Right renal cortex interstitium (tissue), 3 donors: ENCODE measurements around the gene RHOT1. TPM values are rescaled to one million over a fixed set of nuclear protein-coding genes. Genes with fewer than 3 reads are reported as not detected.
"Not testable (repeated sequence)": the region's sequence is repeated elsewhere in the genome, so short reads cannot be mapped to it uniquely, and the experiment has no call there.

Experiments used
- DNase-seq, 3 donors: peaks; one replicate each; pipeline ENCODE4 v3.0.0-alpha.2; 2013; ENCODE audit warnings: low read depth in 3 of 3, low spot score in 2 of 3
- polyA plus RNA-seq, 3 donors: library from polyadenylated mRNA; unstranded; fragments of 120-200 nt; gene quantifications; one replicate each; pipeline ENCODE4 v1.2.1, GENCODE V29; 2013; ENCODE audit not compliant: insufficient read length in 3 of 3

Gene RHOT1
- polyA plus RNA-seq, 3 donors: 55.6 to 62.3 (median 59.7) TPM

DNA sequence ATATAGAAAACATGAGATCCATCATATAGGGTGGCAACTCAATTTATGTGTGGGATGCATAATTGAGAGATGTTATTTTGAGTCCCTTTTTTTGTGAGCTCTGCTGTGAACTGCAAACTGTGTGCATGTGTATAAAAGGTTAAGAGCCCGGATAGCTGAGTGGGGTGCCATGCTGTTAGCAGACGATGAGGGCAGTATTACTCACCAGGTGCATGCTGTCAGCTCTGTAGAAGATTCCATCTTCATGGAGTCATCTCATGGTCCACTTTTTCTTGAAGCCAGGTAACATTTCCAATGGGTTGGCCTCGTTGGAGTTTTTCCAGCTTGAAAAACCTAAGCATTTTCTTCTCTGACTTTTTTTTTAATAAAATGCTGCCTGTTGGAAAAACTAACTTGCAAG, 80.3 kb downstream of the RHOT1 start:
- DNase-seq: no peak

DNA sequence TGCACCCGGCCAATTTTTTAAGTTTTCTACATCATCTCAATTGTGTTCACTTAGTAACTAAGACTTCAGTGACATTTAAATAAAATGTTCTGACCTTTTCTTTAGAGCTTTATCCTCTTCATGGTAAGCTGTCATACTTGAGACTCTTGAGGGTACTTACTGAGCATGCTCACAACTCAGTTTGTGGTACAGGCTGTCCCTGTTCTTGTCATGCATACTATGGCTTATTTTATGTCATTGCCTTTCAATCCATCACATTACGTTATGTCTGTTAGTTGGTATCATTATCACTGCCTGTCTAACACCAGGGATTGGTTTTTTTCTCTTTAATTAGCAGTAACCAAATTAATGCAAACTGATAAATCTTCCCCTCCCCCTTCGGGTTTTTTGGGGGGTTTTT, 81.4 kb downstream of the RHOT1 start:
- no peak for DNase-seq

DNA sequence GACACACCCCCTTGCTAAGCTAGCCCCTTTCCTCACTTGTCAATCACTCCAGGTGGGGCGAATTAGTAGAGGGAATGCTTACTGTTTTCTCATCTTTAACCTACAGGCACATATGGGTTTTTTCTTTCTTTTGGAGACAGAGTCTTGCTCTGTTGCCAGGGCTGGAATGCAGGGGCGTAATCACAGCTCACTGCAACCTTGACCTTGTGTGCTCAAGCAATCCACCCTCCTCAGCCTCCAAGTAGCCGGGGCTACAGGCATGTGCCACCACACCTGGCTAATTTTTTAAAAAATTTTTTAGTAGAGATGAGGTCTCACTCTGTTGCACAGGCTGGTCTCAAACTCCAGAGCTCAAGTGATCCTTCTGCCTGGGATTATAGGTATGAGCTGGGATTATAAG, 84.6 kb downstream of the RHOT1 start:
- DNase-seq: no peak

- DNase-seq: no peak
Observed at GRCh38 chr17:32227910-32228309, 85.6 kb downstream of the RHOT1 start.

DNA sequence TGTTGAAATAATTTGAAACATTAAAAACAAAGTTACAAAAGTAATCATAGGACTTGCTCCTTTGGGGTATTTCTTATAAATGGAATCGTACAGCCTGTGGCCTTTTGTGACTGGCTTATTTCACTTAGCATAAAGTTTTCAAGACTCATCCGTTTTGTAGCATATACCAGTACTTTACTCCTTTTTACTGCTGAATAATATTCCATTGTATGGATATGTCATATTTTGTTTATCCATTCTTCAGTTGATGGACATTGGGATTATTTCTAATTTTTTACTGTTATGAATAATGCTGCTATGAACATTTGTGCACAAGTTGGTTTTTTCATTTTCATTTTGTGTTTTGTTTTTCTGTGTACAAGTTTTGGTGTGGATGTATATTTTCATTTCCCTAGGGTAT, 93.3 kb downstream of the RHOT1 start:
- DNase-seq: no peak

DNA sequence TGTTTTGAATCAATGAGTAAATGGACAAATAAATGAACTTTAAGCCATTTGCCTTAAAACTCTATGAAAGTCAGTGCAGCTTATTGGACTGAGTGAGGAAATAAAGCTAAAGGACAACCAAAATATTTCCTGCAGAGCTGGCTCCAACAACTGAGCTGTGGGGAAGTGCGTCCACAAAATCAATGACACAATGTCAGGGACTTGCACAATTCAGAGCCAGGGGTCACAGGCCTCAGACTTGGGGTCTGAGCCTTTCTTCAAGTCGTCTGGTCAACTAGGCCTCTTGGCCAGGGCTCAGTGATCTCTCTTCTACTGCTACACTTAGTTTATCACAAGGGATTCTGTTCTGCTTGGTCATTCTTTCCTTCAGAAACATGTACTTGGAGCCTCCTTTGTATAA, 97.2 kb downstream of the RHOT1 start:
- DNase-seq: no peak

- no peak for DNase-seq
Observed at GRCh38 chr17:32240750-32241149, 98.4 kb downstream of the RHOT1 start.

DNA sequence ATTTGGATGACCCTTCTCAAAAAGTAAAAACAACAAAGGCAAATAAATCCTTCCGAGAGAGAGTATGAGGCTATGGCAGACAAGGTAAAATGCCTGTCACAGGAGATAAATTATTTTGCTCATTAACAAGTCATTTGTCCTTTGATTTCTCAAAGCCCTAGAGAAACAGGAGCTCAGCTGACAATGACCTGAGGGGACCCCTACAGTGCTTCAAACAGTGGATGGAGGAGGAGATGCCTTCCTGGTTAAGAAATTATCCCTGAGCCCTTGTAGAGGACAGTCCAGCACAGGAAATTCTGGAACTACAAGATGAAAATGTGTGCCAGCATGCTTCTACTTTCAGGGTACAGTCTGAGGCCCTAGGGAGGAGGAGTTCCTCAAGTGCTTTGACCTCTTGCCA, 99.3 kb downstream of the RHOT1 start:
- no peak for DNase-seq

DNA sequence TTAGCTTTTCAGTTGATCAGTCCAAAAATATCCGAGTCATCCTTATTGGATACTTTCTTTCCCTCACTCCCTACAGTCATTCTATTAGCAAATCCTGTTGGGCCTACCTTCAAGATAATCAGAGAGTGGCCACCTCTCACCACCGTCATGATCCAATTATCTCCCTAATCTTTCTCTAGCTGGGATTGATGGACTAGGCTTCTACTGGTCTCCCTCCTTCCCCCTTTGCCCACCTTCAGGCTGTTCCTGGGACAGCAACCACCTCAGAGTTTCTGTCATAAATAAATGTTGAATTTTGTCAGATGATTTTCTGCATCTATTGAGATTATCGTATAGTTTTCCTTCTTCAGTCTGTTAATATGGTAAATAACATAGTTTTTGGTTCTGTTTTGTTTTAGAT, 107.2 kb downstream of the RHOT1 start:
- no peak for DNase-seq

GRCh38 chr17:32253117-32253611, 110.9 kb downstream of the RHOT1 start:
- DNase-seq: no peak

DNA sequence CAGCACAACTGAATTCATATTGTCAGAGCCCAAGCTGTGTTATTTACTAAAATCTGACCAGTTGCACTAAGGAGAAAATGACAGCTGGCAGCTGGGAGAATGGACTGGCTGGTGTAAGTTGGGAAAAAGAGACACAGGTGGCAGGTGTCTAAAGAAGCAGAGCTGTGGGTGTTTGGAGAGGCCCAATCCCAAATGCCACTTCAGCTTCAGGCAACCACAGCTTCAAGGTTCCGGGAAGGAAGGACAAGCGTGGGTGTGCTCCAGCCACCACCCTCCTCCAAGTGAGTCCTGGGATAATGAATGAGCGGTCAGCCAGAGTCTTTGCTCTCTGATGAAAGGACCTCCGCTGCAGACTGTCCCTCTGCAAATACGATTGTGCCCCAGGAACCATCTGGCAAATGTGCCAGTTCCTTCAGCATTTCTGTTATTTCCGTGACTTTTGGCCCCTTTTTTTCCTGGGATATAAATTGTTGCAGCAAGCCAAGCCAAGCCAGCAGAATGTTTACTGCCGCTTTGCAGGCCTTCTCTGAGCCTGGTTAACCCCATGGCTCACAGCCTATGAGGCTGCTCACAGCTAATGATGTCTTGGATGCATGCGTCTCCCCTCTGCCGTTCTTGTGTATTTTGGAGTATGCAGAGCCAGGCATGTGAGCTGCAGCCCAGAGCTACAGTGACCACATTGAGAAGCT, 113.9 kb downstream of the RHOT1 start:
- no peak for DNase-seq

- no peak for DNase-seq
Observed at GRCh38 chr17:32256701-32257019, 114.4 kb downstream of the RHOT1 start.

DNA sequence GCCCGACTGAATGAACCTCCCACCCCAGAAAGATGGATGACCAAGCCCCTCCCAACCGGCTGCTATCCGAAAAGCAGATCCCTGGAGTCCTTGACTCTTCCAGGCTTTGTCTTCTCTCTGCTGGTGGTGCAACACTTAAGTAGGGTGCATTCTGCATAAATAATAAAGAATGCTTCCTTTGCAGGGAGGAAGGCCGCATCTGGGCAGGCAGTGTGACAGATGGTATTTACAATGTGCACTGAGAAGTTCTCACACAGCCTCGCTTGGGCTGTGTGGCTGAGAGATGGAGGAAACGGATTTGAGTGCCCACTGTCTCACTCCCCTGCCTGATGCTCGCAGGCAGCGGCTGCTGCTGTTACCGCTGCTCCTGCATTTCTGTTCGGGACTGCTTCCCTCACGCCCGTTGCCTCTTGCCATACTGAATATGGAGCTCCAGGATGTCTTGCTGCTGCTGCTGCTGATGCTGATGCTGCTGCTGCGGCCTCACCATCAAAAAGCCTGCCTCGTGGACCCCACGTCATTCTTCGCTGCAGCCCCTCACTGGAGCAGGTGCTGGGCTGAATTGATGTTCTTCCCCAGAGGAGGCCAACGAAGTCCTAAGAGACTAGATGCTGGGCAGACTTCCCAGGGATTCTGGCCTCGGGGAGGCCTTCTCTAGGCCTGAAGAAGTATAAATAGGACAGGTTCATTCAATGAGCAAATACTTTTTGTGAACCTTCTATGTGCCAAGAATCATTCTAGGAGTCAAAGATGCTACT, 116.3 kb downstream of the RHOT1 start:
- no peak for DNase-seq

- DNase-seq: no peak
Observed at GRCh38 chr17:32259586-32259985, 117.3 kb downstream of the RHOT1 start.

GRCh38 chr17:32261417-32261736, 119.1 kb downstream of the RHOT1 start:
- DNase-seq: no peak

GRCh38 chr17:32261936-32262510, 119.7 kb downstream of the RHOT1 start:
- DNase-seq: no peak

DNA sequence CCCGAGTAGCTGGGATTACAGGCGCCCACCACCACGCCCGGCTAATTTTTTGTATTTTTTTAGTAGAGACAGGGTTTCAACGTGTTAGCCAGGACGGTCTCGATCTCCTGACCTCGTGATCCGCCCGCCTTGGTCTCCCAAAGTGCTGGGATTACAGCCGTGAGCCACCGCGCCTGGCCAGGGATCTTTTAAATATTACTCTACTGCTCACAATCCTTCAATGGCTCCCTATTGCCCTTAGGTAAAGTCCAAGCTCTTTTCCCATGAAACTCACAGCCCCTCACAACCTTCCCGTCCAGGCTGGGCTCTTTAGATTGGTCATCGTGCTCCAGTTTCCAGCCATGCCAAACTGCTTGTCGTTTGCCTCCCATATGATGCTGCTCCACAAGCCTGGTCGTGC, 121.2 kb downstream of the RHOT1 start:
- DNase-seq: not testable (repeated sequence)

DNA sequence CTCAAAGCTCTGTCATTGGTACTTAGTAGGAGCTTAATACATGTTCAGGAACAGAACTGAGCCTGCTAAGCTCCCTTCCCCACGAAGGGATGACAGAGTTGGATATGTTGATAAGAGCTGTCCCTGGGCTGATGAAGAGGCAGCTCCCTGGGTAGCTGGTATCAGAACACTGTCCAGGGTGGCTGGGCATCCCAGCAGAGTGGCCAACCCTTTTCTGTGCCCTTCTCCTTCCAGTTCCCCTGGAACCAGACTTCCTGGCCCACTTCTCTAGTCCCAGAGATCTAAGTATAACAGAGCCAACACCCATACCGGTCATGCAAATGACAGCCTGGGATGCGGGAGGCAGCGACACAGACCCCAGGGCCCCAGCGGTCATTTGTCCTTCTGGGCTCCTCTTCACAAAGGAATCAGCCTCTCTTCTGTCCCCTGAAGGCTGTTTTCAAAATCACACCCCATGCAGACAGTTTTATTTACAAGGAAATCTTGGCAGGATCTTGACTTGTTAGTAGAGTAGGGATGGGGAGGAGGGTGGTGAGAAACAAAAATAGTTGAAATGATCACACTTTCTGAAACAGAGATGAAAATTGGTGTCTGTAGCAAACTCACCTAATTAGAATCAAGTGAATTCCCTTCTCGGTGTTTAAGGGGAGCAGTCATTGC, 122.0 kb downstream of the RHOT1 start:
- DNase-seq: no peak

DNA sequence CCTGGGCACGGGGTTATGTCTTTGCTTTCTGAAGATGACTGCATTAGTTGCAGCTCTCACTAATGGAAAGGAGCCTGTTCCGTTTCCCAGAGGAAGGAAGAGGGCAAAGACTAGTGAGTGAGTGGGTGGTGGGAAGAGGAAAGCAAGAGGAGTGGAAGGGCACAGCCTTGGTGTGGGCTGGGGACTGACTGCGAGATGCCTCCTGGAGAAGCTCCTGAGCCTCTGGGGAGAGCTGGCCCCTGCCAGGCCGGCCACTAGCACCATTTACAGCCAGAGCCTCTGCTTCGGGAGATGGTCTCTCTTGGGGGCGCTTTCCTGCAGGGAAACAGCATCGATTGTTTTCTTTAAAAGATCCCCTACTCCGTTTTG, 122.5 kb downstream of the RHOT1 start:
- DNase-seq: no peak

DNA sequence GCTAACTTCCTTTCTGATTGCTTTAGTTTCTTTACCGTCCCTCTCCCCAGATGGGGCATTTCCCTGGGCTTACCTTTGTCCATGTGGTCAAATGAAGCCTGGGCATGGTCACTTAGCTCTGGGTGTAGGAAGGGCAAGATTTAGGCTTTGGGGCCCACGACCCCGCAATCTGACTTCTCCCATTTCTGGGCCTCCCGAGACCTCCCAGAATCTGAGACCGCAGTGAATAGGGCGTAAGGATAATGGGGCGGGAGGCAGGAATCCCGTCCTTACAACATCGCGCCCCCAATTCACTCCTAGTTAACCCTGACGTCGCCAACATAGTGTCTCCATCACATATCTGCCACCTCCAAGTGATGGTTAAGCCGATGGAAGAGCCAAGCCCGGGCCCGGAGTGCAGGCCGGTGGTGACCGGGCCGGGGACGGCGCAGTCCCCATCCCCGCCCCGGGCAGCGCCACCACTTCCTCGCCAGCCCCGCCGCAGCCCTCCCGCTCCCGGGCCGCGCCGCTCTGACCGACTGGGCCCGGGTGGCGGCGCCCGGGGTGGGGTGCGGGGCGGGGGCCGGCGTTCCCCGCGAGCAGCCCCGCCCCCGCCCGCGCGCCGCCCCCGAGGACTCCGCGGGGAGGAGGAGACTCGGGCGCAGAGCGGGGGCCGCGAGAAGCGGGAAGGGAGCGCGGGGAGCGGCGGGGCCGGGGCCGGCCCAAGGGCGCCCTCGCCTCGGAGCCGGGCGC, 123.1 kb downstream of the RHOT1 start, which contains the start of gene RHBDL3:
TSS of gene RHBDL3 (plus strand) at position 641 of the 732 bp plus-strand sequence. CDS start 358 bp downstream, outside the sequence.
- no peak for DNase-seq

GRCh38 chr17:32266051-32266388, 123.7 kb downstream of the RHOT1 start:
- no peak for DNase-seq
